IPS-11a (cell line): Measurements from ENCODE around the gene CIT.

ENCODE experiments used
- H3K4me3 ChIP-seq: one replicate; pipeline ENCODE4 v1.5.1; 2013; ENCODE audit warnings: low read depth, low read length, control low read depth

Gene CIT

GRCh38 chr12:119748497-119748896 lies 128.6 kb downstream of the CIT start:
- H3K4me3 ChIP-seq, result no peak overlapping the region

- no peak overlapping the region for H3K4me3 ChIP-seq
Measured at GRCh38 chr12:119746169-119746568, 131.0 kb downstream of the CIT start.

GRCh38 chr12:119744900-119745606 lies 132.1 kb downstream of the CIT start:
- H3K4me3 ChIP-seq, result no peak overlapping the region

- H3K4me3 ChIP-seq, result no peak overlapping the region
Measured at GRCh38 chr12:119742700-119743099, 134.4 kb downstream of the CIT start.

GRCh38 chr12:119740830-119741229 lies 136.3 kb downstream of the CIT start:
- H3K4me3 ChIP-seq, result no peak overlapping the region

GRCh38 chr12:119735079-119735478 lies 142.0 kb downstream of the CIT start:
- H3K4me3 ChIP-seq, result no peak overlapping the region

GRCh38 chr12:119730381-119730780 lies 146.7 kb downstream of the CIT start:
- no peak overlapping the region for H3K4me3 ChIP-seq

GRCh38 chr12:119729871-119730270 lies 147.2 kb downstream of the CIT start:
- H3K4me3 ChIP-seq, result no peak overlapping the region

- no peak overlapping the region for H3K4me3 ChIP-seq
Measured at GRCh38 chr12:119728444-119728745, 148.7 kb downstream of the CIT start.

- no peak overlapping the region for H3K4me3 ChIP-seq
Measured at GRCh38 chr12:119727600-119728443, 149.3 kb downstream of the CIT start.

GRCh38 chr12:119725523-119725922 lies 151.6 kb downstream of the CIT start:
- no peak overlapping the region for H3K4me3 ChIP-seq

- H3K4me3 ChIP-seq, result no peak overlapping the region
Measured at GRCh38 chr12:119721306-119721705, 155.8 kb downstream of the CIT start.

- no peak overlapping the region for H3K4me3 ChIP-seq
Measured at GRCh38 chr12:119720349-119720748, 156.8 kb downstream of the CIT start.

- H3K4me3 ChIP-seq, result no peak overlapping the region
Measured at GRCh38 chr12:119718141-119718540, 159.0 kb downstream of the CIT start.

GRCh38 chr12:119715268-119715620 lies 161.9 kb downstream of the CIT start:
- no peak overlapping the region for H3K4me3 ChIP-seq

GRCh38 chr12:119714614-119715267 lies 162.4 kb downstream of the CIT start:
- no peak overlapping the region for H3K4me3 ChIP-seq

- no peak overlapping the region for H3K4me3 ChIP-seq
Measured at GRCh38 chr12:119713551-119714031, 163.5 kb downstream of the CIT start.

- no peak overlapping the region for H3K4me3 ChIP-seq
Measured at GRCh38 chr12:119712721-119713120, 164.4 kb downstream of the CIT start.

GRCh38 chr12:119711693-119712092 lies 165.4 kb downstream of the CIT start:
- H3K4me3 ChIP-seq, result no peak overlapping the region

GRCh38 chr12:119710965-119711551 lies 166.1 kb downstream of the CIT start:
- H3K4me3 ChIP-seq, result no peak overlapping the region

GRCh38 chr12:119710374-119710964 lies 166.7 kb downstream of the CIT start:
- H3K4me3 ChIP-seq, result no peak overlapping the region
